ENCODE data around the gene RNF128.

Gene RNF128

GRCh38 chrX:106716004-106716403, 10.5 kb upstream of the RNF128 start:
- H3K27me3 ChIP-seq (ENCODE audit: control insufficient read depth, insufficient read depth, low read length), result no peaks in the 10 kb centered on the region

GRCh38 chrX:106716463-106716862, 10.0 kb upstream of the RNF128 start:
- Histone ChIP-seq H3K27ac (ENCODE audit: low read length) (no peak overlapping the region), H3K9ac (ENCODE audit: low read length) (no peak overlapping the region), H3K4me1 (ENCODE audit: control insufficient read depth, low read depth, low read length) (no peaks in the 10 kb centered on the region), H3K36me3 (ENCODE audit: control insufficient read depth, low read depth, low read length) (no peaks in the 10 kb centered on the region), H3K9me3 (ENCODE audit: control insufficient read depth, low read depth, low read length) (no peaks in the 10 kb centered on the region), H3K27me3 (ENCODE audit: control insufficient read depth, insufficient read depth, low read length) (no peaks in the 10 kb centered on the region), H3K4me3 (ENCODE audit: low read length) (no peak overlapping the region)

More at GRCh38 chrX:106716004-106716403, 10.5 kb upstream of the RNF128 start:
- H3K4me1 ChIP-seq (ENCODE audit: control insufficient read depth, low read depth, low read length), result no peaks in the 10 kb centered on the region
- H3K4me3 ChIP-seq (ENCODE audit: low read length), result no peak overlapping the region
- no peak overlapping the region for H3K9ac ChIP-seq (ENCODE audit: low read length)
- no peaks in the 10 kb centered on the region for H3K36me3 ChIP-seq (ENCODE audit: control insufficient read depth, low read depth, low read length)
- no peak overlapping the region for H3K27ac ChIP-seq (ENCODE audit: low read length)
- H3K9me3 ChIP-seq (ENCODE audit: control insufficient read depth, low read depth, low read length), result no peaks in the 10 kb centered on the region

GRCh38 chrX:106718709-106719108, 7.8 kb upstream of the RNF128 start:
- H3K36me3 ChIP-seq (ENCODE audit: control insufficient read depth, low read depth, low read length), result no peaks in the 10 kb centered on the region
- H3K9me3 ChIP-seq (ENCODE audit: control insufficient read depth, low read depth, low read length), result no peaks in the 10 kb centered on the region
- no peak overlapping the region for H3K4me3 ChIP-seq (ENCODE audit: low read length)
- H3K9ac ChIP-seq (ENCODE audit: low read length), result no peak overlapping the region
- H3K4me1 ChIP-seq (ENCODE audit: control insufficient read depth, low read depth, low read length), result no peaks in the 10 kb centered on the region
- no peak overlapping the region for H3K27ac ChIP-seq (ENCODE audit: low read length)
- no peaks in the 10 kb centered on the region for H3K27me3 ChIP-seq (ENCODE audit: control insufficient read depth, insufficient read depth, low read length)

- Histone ChIP-seq H3K4me3 (ENCODE audit: low read length) (peak overlapping the region; percentile 77), H3K27ac (ENCODE audit: low read length) (no peak overlapping the region), H3K9me3 (ENCODE audit: control insufficient read depth, low read depth, low read length) (no peaks in the 10 kb centered on the region), H3K4me1 (ENCODE audit: control insufficient read depth, low read depth, low read length) (peaks cover 5% of the 10 kb centered on the region), H3K9ac (ENCODE audit: low read length) (peak overlapping the region; percentile 11), H3K36me3 (ENCODE audit: control insufficient read depth, low read depth, low read length) (no peaks in the 10 kb centered on the region), H3K27me3 (ENCODE audit: control insufficient read depth, insufficient read depth, low read length) (peaks cover 56% of the 10 kb centered on the region)
Observed at GRCh38 chrX:106725931-106726330, 570 bp upstream of the RNF128 start.

DNA sequence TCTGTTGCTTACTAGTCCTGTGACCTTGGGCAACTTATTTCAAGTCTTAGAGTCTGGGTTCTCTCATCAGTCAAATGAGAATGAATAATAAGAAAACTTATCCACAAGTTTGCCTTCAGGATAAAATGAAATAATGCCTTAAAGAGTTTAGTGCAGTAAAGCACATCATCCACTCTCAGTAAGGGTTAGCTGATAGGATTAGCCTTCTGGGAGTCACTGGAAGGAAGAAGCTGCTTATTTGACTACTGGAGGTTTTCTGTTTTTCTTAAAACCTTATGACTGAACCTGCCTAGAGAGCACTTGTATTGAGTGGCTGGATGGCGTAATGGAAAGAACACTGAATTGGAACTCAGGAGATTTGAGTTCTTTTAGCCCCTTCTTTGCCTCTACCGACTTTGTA, 1.8 kb downstream of the RNF128 start:
- H3K9ac ChIP-seq (ENCODE audit: low read length), result no peak overlapping the region
- no peaks in the 10 kb centered on the region for H3K9me3 ChIP-seq (ENCODE audit: control insufficient read depth, low read depth, low read length)
- peaks cover 56% of the 10 kb centered on the region for H3K27me3 ChIP-seq (ENCODE audit: control insufficient read depth, insufficient read depth, low read length)
- H3K27ac ChIP-seq (ENCODE audit: low read length), result no peak overlapping the region
- peak overlapping the region; percentile 77 for H3K4me3 ChIP-seq (ENCODE audit: low read length)
- H3K36me3 ChIP-seq (ENCODE audit: control insufficient read depth, low read depth, low read length), result no peaks in the 10 kb centered on the region
- H3K4me1 ChIP-seq (ENCODE audit: control insufficient read depth, low read depth, low read length), result peaks cover 5% of the 10 kb centered on the region

- Histone ChIP-seq H3K4me1 (ENCODE audit: control insufficient read depth, low read depth, low read length) (peaks cover 5% of the 10 kb centered on the region), H3K9me3 (ENCODE audit: control insufficient read depth, low read depth, low read length) (no peaks in the 10 kb centered on the region), H3K27me3 (ENCODE audit: control insufficient read depth, insufficient read depth, low read length) (peaks cover 39% of the 10 kb centered on the region), H3K4me3 (ENCODE audit: low read length) (no peak overlapping the region), H3K9ac (ENCODE audit: low read length) (no peak overlapping the region), H3K27ac (ENCODE audit: low read length) (no peak overlapping the region), H3K36me3 (ENCODE audit: control insufficient read depth, low read depth, low read length) (no peaks in the 10 kb centered on the region)
Observed at GRCh38 chrX:106730401-106730800, 3.9 kb downstream of the RNF128 start.

- Histone ChIP-seq H3K27me3 (ENCODE audit: control insufficient read depth, insufficient read depth, low read length) (peaks cover 27% of the 10 kb centered on the region), H3K9ac (ENCODE audit: low read length) (no peak overlapping the region), H3K9me3 (ENCODE audit: control insufficient read depth, low read depth, low read length) (no peaks in the 10 kb centered on the region)
Observed at GRCh38 chrX:106731590-106731989, 5.1 kb downstream of the RNF128 start.

GRCh38 chrX:106734827-106735226, 8.3 kb downstream of the RNF128 start:
- Histone ChIP-seq H3K27me3 (ENCODE audit: control insufficient read depth, insufficient read depth, low read length) (no peaks in the 10 kb centered on the region), H3K36me3 (ENCODE audit: control insufficient read depth, low read depth, low read length) (no peaks in the 10 kb centered on the region)

More at GRCh38 chrX:106731590-106731989, 5.1 kb downstream of the RNF128 start:
- Histone ChIP-seq H3K27ac (ENCODE audit: low read length) (no peak overlapping the region), H3K4me1 (ENCODE audit: control insufficient read depth, low read depth, low read length) (no peaks in the 10 kb centered on the region), H3K4me3 (ENCODE audit: low read length) (no peak overlapping the region), H3K36me3 (ENCODE audit: control insufficient read depth, low read depth, low read length) (no peaks in the 10 kb centered on the region)

DNA sequence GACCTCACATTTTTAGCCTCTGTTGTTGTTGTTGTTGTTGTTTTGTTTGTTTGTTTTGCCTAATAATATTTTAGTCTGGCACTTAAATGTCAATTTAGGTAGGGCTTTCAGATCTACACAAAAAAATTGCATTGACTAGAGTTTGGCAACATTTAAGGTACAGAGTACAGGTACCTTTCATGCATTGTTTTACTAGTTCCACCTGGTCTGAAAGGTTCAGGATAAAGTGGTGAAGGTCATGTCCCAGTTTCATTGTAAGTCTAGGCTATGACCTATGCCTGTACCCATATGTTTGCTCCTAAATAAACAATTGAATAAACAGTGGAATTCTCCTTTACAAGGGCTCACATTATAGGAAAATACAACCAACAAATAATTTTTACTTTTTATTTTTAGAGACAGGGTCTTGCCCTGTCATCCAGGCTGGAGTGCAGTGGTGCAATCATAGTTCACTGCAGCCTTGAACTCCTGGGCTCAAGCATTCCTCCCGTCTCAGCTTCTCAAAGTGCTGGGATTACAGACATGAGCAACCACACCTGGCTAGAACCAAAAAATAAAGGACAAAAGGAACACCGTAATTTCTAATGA, 13.8 kb downstream of the RNF128 start:
- H3K27me3 ChIP-seq (ENCODE audit: control insufficient read depth, insufficient read depth, low read length), result no peaks in the 10 kb centered on the region
- no peak overlapping the region for H3K27ac ChIP-seq (ENCODE audit: low read length)
- H3K4me1 ChIP-seq (ENCODE audit: control insufficient read depth, low read depth, low read length), result no peaks in the 10 kb centered on the region
- H3K4me3 ChIP-seq (ENCODE audit: low read length), result no peak overlapping the region
- H3K9me3 ChIP-seq (ENCODE audit: control insufficient read depth, low read depth, low read length), result no peaks in the 10 kb centered on the region
- H3K36me3 ChIP-seq (ENCODE audit: control insufficient read depth, low read depth, low read length), result no peaks in the 10 kb centered on the region
- H3K9ac ChIP-seq (ENCODE audit: low read length), result no peak overlapping the region

More at GRCh38 chrX:106734827-106735226, 8.3 kb downstream of the RNF128 start:
- no peak overlapping the region for H3K27ac ChIP-seq (ENCODE audit: low read length)
- no peaks in the 10 kb centered on the region for H3K9me3 ChIP-seq (ENCODE audit: control insufficient read depth, low read depth, low read length)
- H3K9ac ChIP-seq (ENCODE audit: low read length), result no peak overlapping the region
- H3K4me1 ChIP-seq (ENCODE audit: control insufficient read depth, low read depth, low read length), result no peaks in the 10 kb centered on the region
- H3K4me3 ChIP-seq (ENCODE audit: low read length), result no peak overlapping the region

GRCh38 chrX:106742193-106742592, 15.7 kb downstream of the RNF128 start:
- no peaks in the 10 kb centered on the region for H3K27me3 ChIP-seq (ENCODE audit: control insufficient read depth, insufficient read depth, low read length)
- no peak overlapping the region for H3K4me3 ChIP-seq (ENCODE audit: low read length)
- H3K9ac ChIP-seq (ENCODE audit: low read length), result no peak overlapping the region
- H3K27ac ChIP-seq (ENCODE audit: low read length), result no peak overlapping the region
- no peaks in the 10 kb centered on the region for H3K9me3 ChIP-seq (ENCODE audit: control insufficient read depth, low read depth, low read length)
- H3K36me3 ChIP-seq (ENCODE audit: control insufficient read depth, low read depth, low read length), result no peaks in the 10 kb centered on the region
- H3K4me1 ChIP-seq (ENCODE audit: control insufficient read depth, low read depth, low read length), result no peaks in the 10 kb centered on the region

DNA sequence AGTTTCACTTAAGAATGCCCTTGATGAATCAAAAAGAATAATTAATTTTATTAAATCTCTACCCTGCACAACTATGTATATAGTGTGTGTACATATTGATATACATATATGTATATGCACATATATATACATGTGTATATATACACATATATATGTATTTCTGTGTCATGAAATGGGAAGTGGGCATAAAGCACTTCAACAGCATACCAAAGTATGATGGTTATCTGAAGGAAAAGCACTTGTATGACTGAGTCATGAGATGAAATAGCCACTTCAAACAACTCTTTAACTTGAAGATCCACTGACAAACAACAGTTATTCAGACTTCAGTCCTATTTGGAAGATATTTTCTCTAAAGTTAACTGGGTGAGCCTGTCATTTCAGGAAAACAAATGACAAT, 16.3 kb downstream of the RNF128 start:
- Histone ChIP-seq H3K9ac (ENCODE audit: low read length) (no peak overlapping the region), H3K4me1 (ENCODE audit: control insufficient read depth, low read depth, low read length) (no peaks in the 10 kb centered on the region), H3K27ac (ENCODE audit: low read length) (no peak overlapping the region), H3K27me3 (ENCODE audit: control insufficient read depth, insufficient read depth, low read length) (no peaks in the 10 kb centered on the region), H3K4me3 (ENCODE audit: low read length) (no peak overlapping the region), H3K9me3 (ENCODE audit: control insufficient read depth, low read depth, low read length) (no peaks in the 10 kb centered on the region), H3K36me3 (ENCODE audit: control insufficient read depth, low read depth, low read length) (no peaks in the 10 kb centered on the region)

DNA sequence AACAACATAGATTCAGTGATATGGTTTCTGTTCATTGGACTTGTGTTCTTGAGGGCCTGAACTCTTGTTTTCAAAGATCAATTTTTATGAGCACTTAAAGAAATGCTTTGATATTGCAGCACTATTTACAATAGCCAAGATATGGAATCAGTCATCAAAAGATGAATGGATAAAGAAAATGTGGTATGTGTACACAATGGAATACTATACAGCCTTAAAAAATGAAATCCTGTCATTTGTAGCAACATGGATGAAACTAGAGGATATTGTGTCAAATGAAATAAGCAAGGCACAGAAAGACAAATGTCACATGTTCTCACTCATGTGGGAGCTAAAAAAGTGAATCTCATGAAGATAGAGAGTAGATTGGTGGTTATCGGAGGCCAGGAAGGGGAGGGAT, 21.9 kb downstream of the RNF128 start:
- Histone ChIP-seq H3K4me3 (ENCODE audit: low read length) (no peak overlapping the region), H3K36me3 (ENCODE audit: control insufficient read depth, low read depth, low read length) (no peaks in the 10 kb centered on the region), H3K27ac (ENCODE audit: low read length) (no peak overlapping the region), H3K27me3 (ENCODE audit: control insufficient read depth, insufficient read depth, low read length) (no peaks in the 10 kb centered on the region), H3K9ac (ENCODE audit: low read length) (no peak overlapping the region), H3K9me3 (ENCODE audit: control insufficient read depth, low read depth, low read length) (peaks cover 3% of the 10 kb centered on the region), H3K4me1 (ENCODE audit: control insufficient read depth, low read depth, low read length) (peaks cover 6% of the 10 kb centered on the region)

Measured in iPS-18a (cell line).